GM19455 (cell line): Measurements from ENCODE around the gene SURF4.

Experiments used
- ATAC-seq: cut with Tn5 transposase; IDR thresholded peaks from one replicate; pipeline ENCODE4 v1.9.1; 2021; ENCODE audit not compliant: unreplicated experiment

The SURF4 gene

DNA sequence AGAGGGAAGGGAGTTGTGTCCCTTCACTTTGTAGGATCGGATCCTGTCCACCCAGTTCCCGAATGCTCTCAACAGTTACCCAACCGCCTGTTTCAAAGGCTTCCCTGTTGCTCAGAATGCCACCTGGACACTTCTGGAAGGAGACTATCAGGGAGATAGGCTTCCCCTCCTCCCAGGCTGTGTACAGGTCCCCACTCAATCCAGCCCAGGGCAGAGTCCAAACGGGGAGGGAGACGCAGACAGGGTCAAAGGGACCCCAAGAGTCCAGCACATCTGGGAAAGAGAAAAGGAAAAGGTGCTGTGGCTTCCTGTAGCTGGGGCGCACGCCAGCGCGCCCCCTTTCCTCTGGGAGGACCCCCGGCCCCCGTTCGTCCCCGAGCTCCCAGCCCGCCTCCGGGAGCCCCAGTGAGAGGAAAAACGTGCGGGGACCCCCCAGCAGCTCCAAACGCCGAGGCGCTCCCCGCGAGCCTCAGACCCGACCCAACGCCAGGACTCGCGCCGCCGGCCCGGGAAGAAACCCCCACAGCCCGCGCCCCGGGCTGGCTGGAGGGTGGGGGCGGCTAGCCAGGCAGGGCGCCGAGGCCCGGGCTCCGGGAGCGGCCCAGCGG lies 640 bp downstream of the SURF4 start:
- peak; percentile 25 for ATAC-seq

DNA sequence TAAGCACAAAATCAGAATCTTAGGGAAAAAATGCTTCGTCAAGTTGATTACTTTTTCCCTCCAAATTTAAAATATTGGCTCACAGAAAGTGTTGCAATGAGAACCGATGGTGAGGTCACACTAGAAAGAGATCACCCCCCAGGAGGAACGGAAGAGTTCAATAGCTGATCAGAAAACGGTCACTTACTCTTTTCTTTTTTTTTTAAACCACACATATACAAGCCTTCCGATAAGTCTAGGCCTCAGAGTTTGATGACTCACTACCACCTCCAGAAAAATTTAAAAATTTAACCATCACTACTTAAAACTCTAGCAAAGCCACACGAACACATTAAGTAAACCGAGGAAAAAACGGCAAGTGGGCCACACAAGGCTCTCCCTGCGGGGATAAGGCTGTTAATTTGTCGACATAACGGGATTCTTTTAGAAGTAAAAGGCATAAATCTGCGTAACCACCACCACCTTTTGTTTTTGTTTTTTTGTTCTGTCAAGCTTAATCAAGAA lies 1.2 kb downstream of the SURF4 start:
- no peak for ATAC-seq

DNA sequence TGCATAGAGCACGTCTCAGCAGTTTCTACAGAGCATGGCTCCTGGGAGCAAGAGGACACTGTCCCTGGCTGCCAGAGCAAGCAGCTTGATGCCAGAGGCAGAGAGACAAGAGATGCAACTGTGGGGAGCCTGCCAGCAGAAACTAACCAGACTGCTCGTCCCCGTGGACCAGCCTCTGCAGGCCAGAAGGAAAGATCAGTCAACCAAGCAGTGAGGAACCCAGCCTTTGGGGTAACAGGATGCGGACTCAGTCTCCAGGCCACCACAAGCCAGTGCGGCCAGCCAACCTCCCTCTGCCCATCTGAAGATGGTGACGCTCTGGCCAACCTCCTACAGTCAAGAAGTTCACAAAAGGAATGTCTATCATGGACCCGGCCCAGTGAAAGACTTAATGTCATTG lies 3.7 kb downstream of the SURF4 start:
- no peak for ATAC-seq

DNA sequence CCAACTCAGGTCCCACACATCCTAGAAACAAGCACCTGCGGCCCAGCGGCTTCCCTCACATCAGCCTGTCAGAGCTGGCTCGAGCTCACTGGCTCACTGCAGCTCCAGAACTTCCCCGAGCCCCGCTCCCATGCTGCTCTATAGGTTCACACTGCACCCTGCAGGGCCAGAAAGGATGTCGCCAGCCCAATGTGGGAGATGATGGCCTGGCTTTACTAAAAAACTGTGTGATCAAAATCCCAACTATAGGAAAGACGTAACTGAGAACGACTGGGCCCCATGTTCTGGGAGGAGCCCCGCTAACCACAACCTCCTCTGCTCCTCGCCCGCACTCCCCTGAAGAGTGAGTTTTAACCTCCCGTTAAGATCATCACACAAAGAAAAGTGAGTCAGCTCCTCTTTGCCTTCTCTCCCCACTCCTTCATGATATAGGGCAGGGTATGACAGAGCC lies 4.6 kb downstream of the SURF4 start:
- ATAC-seq = no peak

GRCh38 chr9:133370685-133371084 lies 5.2 kb downstream of the SURF4 start:
- ATAC-seq = no peak

- ATAC-seq = no peak
Measured at GRCh38 chr9:133369933-133370332, 5.9 kb downstream of the SURF4 start.

DNA sequence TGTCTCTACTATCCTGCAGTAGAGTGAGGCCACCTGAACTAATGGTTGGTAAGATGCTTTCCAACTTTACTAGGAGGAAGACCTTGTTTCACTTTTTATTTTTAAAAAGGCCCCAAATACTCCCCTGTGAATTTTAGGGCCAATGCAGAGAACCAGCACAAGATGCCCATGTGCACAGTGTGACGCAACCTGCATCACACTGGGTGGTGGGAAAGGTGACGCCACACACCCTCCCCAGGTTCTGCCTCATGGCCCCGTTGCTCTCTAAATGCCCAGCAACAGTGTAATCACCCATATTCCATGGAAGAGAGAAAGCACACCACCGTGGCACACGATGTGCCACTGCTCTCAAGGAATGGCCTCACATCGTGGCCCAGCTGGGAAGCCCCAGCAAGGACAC lies 6.4 kb downstream of the SURF4 start:
- no peak for ATAC-seq

DNA sequence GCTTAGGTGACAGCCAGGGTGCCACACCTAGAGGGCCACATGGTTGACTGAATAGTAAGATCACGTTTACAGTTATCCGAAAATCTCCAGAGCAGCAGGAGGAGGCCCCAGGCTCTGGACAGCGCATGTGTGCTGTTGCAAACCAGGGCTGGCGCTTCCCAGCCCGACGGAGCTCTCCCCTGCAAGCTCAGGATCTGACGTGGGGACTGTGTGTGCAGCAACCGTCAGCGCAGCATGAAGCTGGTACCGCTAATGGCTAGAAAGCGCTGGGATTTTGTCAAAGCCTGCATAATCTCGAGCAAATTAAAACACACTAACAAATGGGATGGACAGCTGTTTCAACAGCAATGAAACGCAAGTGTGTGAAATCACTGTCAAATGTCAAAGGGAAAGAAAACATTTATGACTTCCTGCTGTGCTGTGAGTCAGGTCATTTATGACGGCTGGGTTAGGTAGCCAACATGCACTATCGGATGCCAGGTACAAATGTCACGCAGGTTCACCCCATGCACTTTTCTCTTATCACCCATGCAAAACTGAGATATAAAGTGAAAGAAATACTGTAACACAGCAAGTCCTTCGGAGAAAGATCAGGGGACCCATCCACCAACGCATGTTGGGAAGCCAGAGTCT lies 7.5 kb downstream of the SURF4 start:
- no peak for ATAC-seq

- ATAC-seq = no peak
Measured at GRCh38 chr9:133367778-133368177, 8.1 kb downstream of the SURF4 start.

- ATAC-seq = no peak
Measured at GRCh38 chr9:133367221-133367620, 8.6 kb downstream of the SURF4 start.

DNA sequence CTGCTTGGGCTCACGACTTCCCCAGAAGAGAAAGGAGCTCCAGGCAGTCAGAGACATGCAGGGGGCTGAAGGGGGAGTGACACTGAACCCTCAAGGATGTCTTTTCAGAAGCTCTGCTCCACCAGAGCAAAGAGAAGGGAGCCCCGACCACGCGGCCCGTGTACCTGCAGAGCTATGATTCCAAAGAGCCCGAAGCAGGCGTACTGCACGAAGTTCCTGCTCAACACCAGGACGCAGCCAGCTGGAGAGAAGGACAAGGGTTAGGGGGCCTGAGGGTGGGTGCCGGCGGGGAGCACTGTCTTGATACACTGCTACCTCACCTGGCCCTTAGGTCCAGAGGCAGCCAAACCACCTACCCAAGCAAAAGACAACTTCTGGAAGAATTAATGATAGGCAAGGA lies 9.4 kb downstream of the SURF4 start:
- ATAC-seq = no peak

DNA sequence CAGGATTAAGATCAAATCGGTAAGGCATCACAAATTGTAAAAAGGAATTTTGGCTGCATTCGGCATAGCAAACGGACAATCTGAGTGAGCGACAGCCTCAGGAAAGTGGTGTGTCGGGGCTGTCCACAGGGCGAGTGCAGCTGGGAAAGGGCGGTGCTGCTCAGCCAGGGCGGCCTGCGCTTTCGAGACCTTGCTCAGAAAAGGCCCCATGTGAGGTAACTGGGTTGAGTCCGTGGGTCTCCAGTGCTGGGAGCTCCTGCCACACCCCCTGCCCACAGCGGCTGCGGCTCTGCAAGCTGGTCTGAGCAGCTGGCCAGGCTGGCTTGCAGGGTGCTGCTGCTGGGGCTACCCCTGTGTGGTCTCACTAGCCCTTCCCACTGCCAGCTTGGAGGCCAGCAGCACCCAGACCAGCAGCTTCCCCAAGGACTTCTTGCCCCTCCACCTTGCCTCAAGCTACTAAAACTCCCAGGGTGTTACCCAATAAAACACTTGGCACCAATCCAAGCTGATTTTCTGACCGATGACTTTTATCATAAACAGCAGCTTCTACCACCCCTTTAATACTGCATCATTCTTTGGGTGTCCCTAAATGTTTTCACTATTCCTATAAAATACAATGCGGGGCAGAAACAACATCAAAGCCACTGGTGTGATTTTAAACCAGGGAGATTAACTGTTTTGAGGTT lies 13.4 kb downstream of the SURF4 start:
- no peak for ATAC-seq

DNA sequence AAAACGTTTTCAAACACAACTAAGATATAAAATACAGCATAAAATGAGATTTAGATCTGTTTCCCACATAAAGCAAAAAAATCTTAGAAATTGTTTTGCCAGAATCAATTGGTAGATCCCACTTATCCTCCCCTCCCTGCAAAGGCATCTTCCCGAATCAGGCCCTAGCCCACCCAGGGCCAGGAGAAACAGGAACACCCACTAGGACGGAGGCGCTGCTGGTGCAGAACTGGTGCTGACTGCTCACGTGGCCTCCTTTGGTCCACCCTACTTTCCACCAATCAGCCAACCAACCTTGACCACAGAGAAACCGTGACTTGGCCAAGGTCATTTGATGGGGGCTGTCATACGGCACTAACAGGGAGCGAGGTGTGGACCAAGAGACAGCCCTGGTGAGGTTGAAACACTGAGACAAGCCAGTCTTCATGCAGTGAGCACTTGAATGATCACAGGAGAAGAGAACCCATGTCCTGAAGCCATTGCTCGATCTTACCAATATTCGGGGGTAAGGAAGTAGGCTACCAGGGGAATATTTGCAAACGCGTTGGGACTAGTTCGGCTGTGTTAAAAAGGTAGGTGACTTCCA lies 14.3 kb downstream of the SURF4 start:
- no peak for ATAC-seq

DNA sequence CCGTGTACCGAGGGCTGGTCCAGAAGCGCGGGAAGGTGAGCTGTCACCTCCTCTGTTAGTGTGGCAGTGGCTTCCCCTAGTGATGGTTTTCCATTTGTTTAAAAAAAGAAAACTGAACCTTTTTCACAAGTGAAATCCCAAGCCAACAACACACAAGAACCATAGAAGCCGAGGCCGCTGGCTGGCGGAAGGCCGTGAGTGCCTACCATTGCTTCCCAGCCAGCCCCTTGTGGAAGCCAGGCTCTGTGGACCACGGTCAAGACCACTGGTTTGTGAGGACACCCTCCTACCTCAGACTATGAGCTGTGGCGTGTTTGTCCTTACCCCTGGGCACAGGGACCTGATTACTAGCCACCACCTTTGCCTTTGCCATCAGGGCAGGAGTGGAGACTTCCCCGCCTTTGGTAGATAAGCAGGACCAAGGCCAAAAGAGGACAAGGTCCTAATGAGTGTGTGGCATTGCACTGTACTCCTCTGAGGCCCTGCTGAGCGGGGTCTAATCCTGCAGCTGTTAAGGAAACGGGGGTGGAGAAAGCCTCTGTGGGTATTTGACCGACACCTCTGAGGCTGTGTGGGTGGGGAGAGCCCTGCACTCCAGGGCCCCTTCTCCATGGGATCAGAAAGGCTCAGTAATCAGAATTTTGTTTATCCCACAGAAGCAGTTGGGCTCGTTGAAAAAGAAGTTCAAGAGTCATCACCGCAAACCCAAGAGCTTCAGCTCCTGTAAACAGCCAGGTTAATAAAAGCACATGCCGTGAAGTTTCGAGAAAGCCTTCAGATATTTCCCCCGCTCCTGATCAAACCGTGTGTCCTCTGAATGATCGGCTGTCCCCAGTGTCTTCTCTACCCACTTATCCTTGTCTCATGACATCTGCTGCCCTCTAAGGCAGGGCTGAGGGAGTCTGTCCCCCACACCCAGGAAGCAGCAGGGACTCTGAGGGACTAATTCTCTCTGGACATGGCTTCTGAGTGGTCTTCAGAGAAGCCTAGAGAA lies 15.2 kb downstream of the SURF4 start:
- ATAC-seq = no peak

GRCh38 chr9:133359399-133360175 lies 16.3 kb downstream of the SURF4 start:
- no peak for ATAC-seq

- no peak for ATAC-seq
Measured at GRCh38 chr9:133357656-133358055, 18.2 kb downstream of the SURF4 start.

DNA sequence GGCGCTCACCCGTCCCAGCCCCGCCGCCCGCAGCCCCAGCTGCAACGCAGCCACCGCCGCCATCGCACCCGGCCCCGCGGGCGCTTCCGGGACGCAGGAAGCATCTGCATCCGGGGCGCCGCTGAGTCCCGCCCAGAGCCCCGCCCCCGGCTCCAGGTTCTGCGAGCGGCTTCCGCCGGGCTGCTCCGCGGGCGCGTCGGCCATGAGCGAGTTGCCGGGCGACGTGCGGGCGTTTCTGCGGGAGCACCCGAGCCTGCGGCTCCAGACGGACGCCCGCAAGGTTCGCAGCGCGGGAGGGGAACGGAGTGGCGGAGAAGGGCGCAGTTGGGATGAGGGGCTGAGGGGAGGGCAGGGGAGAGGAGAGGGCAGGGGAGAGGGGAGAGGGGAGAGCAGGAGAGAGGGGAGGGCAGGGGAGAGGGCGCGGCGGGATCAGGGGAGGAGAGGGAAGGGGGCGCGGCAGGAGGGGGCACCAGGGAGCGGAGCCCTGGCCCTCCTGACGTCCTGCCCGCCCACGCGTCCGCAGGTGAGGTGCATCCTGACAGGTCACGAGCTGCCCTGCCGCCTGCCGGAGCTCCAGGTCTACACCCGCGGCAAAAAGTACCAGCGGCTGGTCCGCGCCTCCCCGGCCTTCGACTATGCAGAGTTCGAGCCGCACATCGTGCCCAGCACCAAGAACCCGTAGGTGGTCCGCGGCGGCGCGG lies 19.3 kb downstream of the SURF4 start, which contains the start of the genes SURF1 and SURF2:
TSS of gene SURF1 (minus strand) at position 97 of the 701 bp plus-strand sequence. CDS start at position 63, 34 bp downstream.
TSS of gene SURF2 (plus strand) at position 160 of the 701 bp plus-strand sequence. CDS start at position 203, 43 bp downstream.
- ATAC-seq = no peak

- no peak for ATAC-seq
Measured at GRCh38 chr9:133355881-133356357, 19.9 kb downstream of the SURF4 start.

GRCh38 chr9:133354766-133355165 lies 21.1 kb downstream of the SURF4 start:
- no peak for ATAC-seq
